Activated CD8-positive, alpha-beta T cell treated with anti-CD3 and anti-CD28 coated beads, Interleukin-2, amount 10 ng/mL, durations not matched to agents 7 days and 5 days (primary cell): ENCODE measurements around the gene NPIPB8. TPM values are rescaled to one million over a fixed set of nuclear protein-coding genes. Genes with fewer than 3 reads are reported as not detected.
"Not testable (repeated sequence)": the region's sequence is repeated elsewhere in the genome, so short reads cannot be mapped to it uniquely, and the experiment has no call there.

Experiments
- ATAC-seq: fragments of 150-1000 bp; cut with Tn5 transposase; one replicate; pipeline ENCODE4 v1.10.0; 2021; ENCODE audit warnings: moderate library complexity
- CTCF ChIA-PET: fragments of 350-600 bp; sonication (Branson Sonifier 250); formaldehyde crosslinking; loops from one replicate; lab custom pipeline; 2021; ENCODE audit warnings: antibody characterized with exemption; lab: Charles Lee
- POLR2A ChIA-PET: fragments of 350-600 bp; sonication (Branson Sonifier 250); formaldehyde crosslinking; loops from one replicate; lab custom pipeline; 2021; ENCODE audit warnings: antibody characterized with exemption; lab: Charles Lee
- DNase-seq: peaks from one replicate; pipeline ENCODE4 v3.0.0-alpha.2; 2020
- H3K27ac Mint-ChIP-seq: one replicate; pipeline ENCODE4 v1.8.0; 2021; ENCODE audit warnings: mild to moderate bottlenecking, mixed read lengths
- H3K27me3 Mint-ChIP-seq: one replicate; pipeline ENCODE4 v1.8.0; 2021; ENCODE audit warnings: low read depth, mixed read lengths
- H3K36me3 Mint-ChIP-seq: one replicate; pipeline ENCODE4 v1.8.0; 2021; ENCODE audit warnings: low read depth, mixed read lengths
- H3K4me1 Mint-ChIP-seq: one replicate; pipeline ENCODE4 v1.8.0; 2021; ENCODE audit warnings: low read depth, mixed read lengths
- H3K4me3 Mint-ChIP-seq: one replicate; pipeline ENCODE4 v1.8.0; 2021; ENCODE audit warnings: mild to moderate bottlenecking, mixed read lengths
- H3K9me3 Mint-ChIP-seq: one replicate; pipeline ENCODE4 v1.8.0; 2022; ENCODE audit warnings: mixed read lengths; ENCODE audit not compliant: insufficient read depth
- total RNA-seq, 2 experiments: library from RNA; stranded (reverse); gene quantifications; one replicate each; pipeline ENCODE4 v1.2.3, GENCODE V29; 2021

Gene NPIPB8
- total RNA-seq, 2 experiments from 2014 or later = 0.89 to 1.0 TPM

- H3K9me3 Mint-ChIP-seq, POLR2A ChIA-PET, ATAC-seq, H3K4me3 Mint-ChIP-seq, DNase-seq, H3K36me3 Mint-ChIP-seq, H3K27me3 Mint-ChIP-seq, CTCF ChIA-PET: not testable (repeated sequence)
- peak overlapping the region; percentile 55 for H3K27ac Mint-ChIP-seq
- peaks cover 17% of the 10 kb centered on the region for H3K4me1 Mint-ChIP-seq
These were observed 28.8 kb upstream of the NPIPB8 start for GRCh38 chr16:28608867-28609596.

- POLR2A ChIA-PET = no interaction called here
- no peak for ATAC-seq
- peaks cover 1% of the 10 kb centered on the region for H3K36me3 Mint-ChIP-seq
- peaks cover 17% of the 10 kb centered on the region for H3K4me1 Mint-ChIP-seq
- H3K9me3 Mint-ChIP-seq = no peaks in the 10 kb centered on the region
- H3K27ac Mint-ChIP-seq = peak within 1 kb of the TSS; percentile 55
- DNase-seq = no peak
- no peaks in the 10 kb centered on the region for H3K27me3 Mint-ChIP-seq
- CTCF ChIA-PET = no interaction called here
- no peak within 1 kb of the TSS for H3K4me3 Mint-ChIP-seq
These were observed 28.0 kb upstream of the NPIPB8 start, which contains the start of gene SULT1A1 for GRCh38 chr16:28609631-28610594. TSS of gene SULT1A1 (minus strand) at chr16:28610044. CDS start at chr16:28608855, 1,189 bp downstream.

- H3K4me1 Mint-ChIP-seq = peaks cover 17% of the 10 kb centered on the region
- DNase-seq = no peak
- no peaks in the 10 kb centered on the region for H3K27me3 Mint-ChIP-seq
- no peaks in the 10 kb centered on the region for H3K9me3 Mint-ChIP-seq
- peaks cover 1% of the 10 kb centered on the region for H3K36me3 Mint-ChIP-seq
- no peak overlapping the region for H3K4me3 Mint-ChIP-seq
- ChIA-PET CTCF (interaction anchor here (0.5 to 1.2 kb wide), 2 partner anchors 23 to 340 kb away, joined by 3 read pairs; partner anchors contain the start of gene NFATC2IP), POLR2A (no interaction called here)
- peak overlapping the region; percentile 45 for H3K27ac Mint-ChIP-seq
- no peak for ATAC-seq
These were observed 27.2 kb upstream of the NPIPB8 start for GRCh38 chr16:28610595-28611191.

GRCh38 chr16:28612359-28613280, 25.2 kb upstream of the NPIPB8 start:
- ATAC-seq = peak; percentile 95
- H3K4me1 Mint-ChIP-seq = peaks cover 17% of the 10 kb centered on the region
- H3K36me3 Mint-ChIP-seq, H3K4me3 Mint-ChIP-seq, H3K27me3 Mint-ChIP-seq, H3K9me3 Mint-ChIP-seq, H3K27ac Mint-ChIP-seq, DNase-seq, CTCF ChIA-PET, POLR2A ChIA-PET: not testable (repeated sequence)

GRCh38 chr16:28613912-28614311, 24.0 kb upstream of the NPIPB8 start:
- H3K27ac Mint-ChIP-seq, H3K4me3 Mint-ChIP-seq, H3K27me3 Mint-ChIP-seq, POLR2A ChIA-PET, CTCF ChIA-PET, H3K36me3 Mint-ChIP-seq, DNase-seq, H3K9me3 Mint-ChIP-seq, ATAC-seq: not testable (repeated sequence)
- peaks cover 17% of the 10 kb centered on the region for H3K4me1 Mint-ChIP-seq

- H3K9me3 Mint-ChIP-seq, CTCF ChIA-PET, DNase-seq, H3K4me3 Mint-ChIP-seq, ATAC-seq, H3K27me3 Mint-ChIP-seq, H3K27ac Mint-ChIP-seq, H3K36me3 Mint-ChIP-seq, POLR2A ChIA-PET: not testable (repeated sequence)
- H3K4me1 Mint-ChIP-seq = peaks cover 12% of the 10 kb centered on the region
These were observed 23.3 kb upstream of the NPIPB8 start for GRCh38 chr16:28614561-28614960.

- CTCF ChIA-PET, H3K4me1 Mint-ChIP-seq, H3K27me3 Mint-ChIP-seq, ATAC-seq, H3K27ac Mint-ChIP-seq, H3K4me3 Mint-ChIP-seq, H3K9me3 Mint-ChIP-seq, POLR2A ChIA-PET: not testable (repeated sequence)
- peak; percentile 46 for DNase-seq
- peaks cover 11% of the 10 kb centered on the region for H3K36me3 Mint-ChIP-seq
These were observed 22.2 kb upstream of the NPIPB8 start for GRCh38 chr16:28615486-28616223.

- CTCF ChIA-PET = interaction anchor here (1.2 kb wide), 1 partner anchor 23 kb away, joined by 4 read pairs; no protein-coding TSS in a partner anchor
- ATAC-seq, DNase-seq, H3K27ac Mint-ChIP-seq, POLR2A ChIA-PET, H3K27me3 Mint-ChIP-seq, H3K9me3 Mint-ChIP-seq, H3K4me3 Mint-ChIP-seq, H3K4me1 Mint-ChIP-seq: not testable (repeated sequence)
- H3K36me3 Mint-ChIP-seq = peaks cover 12% of the 10 kb centered on the region
These were observed 21.7 kb upstream of the NPIPB8 start for GRCh38 chr16:28616224-28616577.

- ChIA-PET POLR2A (no interaction called here), CTCF (interaction anchor here (1.2 kb wide), 1 partner anchor 24 kb away, joined by 4 read pairs; no protein-coding TSS in a partner anchor)
- no peaks in the 10 kb centered on the region for H3K9me3 Mint-ChIP-seq
- H3K4me1 Mint-ChIP-seq = peaks cover 3% of the 10 kb centered on the region
- no peak overlapping the region for H3K4me3 Mint-ChIP-seq
- H3K27ac Mint-ChIP-seq = no peak overlapping the region
- H3K36me3 Mint-ChIP-seq = peaks cover 12% of the 10 kb centered on the region
- ATAC-seq (no peak), DNase-seq (no peak)
- no peaks in the 10 kb centered on the region for H3K27me3 Mint-ChIP-seq
These were observed 21.2 kb upstream of the NPIPB8 start for GRCh38 chr16:28616636-28617035.

GRCh38 chr16:28617874-28618273, 20.0 kb upstream of the NPIPB8 start:
- CTCF ChIA-PET = no interaction called here
- H3K27ac Mint-ChIP-seq = no peak overlapping the region
- DNase-seq (no peak), ATAC-seq (no peak)
- H3K9me3 Mint-ChIP-seq = no peaks in the 10 kb centered on the region
- no peaks in the 10 kb centered on the region for H3K27me3 Mint-ChIP-seq
- H3K36me3 Mint-ChIP-seq = peaks cover 12% of the 10 kb centered on the region
- POLR2A ChIA-PET = no interaction called here
- peaks cover 12% of the 10 kb centered on the region for H3K4me1 Mint-ChIP-seq
- no peak overlapping the region for H3K4me3 Mint-ChIP-seq
